Stimulated activated CD8-positive, alpha-beta memory T cell treated with anti-CD3 and anti-CD28 coated beads, Interleukin-15, amount 100 ng/mL, for 4 hours (primary cell): Measurements from ENCODE around the gene KDM4C.

ENCODE experiments used
- DNase-seq, 2 donors: peaks; one replicate each; pipeline ENCODE4 v3.0.0-alpha.2; 2020; ENCODE audit warnings: low read depth in 2 of 2

KDM4C gene

DNA sequence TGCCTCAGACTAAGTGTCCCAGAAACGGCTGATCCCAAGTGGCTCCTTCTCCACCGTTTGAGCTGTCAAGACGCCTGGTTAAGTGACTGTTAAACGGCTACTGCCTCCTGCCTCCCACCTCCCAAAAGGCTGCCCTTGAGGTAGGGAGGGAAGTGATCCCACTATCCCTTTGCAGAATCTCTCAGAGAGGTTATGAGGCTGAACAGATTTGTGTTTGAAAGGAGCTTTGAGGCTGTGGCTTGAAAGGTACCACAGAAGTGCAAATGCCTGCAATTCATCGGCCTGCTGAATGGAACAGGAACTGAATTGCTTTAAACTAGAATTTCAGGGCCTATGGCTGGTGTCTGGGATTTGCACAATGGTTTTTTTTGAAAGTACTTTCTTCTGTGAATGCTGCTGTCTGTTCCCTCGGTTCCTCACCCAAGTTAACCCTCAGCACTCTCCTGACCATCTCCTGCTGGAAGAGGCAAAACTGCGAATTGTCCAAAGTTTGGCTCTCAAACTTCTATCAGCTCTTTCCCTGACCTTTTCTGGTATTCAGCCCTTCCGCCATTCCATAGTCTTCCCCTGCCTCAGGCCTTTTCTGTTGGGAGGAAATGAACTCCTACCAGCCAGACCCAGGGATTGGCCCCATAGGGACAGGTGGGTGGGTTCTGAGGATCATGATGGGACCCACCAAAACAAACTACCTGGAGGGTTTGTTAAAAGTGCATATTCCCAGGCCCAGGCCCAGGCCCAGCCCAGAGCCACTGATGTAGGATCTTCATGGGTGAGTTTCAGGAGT, 453.3 kb downstream of the KDM4C start:
- DNase-seq, result no peak

DNA sequence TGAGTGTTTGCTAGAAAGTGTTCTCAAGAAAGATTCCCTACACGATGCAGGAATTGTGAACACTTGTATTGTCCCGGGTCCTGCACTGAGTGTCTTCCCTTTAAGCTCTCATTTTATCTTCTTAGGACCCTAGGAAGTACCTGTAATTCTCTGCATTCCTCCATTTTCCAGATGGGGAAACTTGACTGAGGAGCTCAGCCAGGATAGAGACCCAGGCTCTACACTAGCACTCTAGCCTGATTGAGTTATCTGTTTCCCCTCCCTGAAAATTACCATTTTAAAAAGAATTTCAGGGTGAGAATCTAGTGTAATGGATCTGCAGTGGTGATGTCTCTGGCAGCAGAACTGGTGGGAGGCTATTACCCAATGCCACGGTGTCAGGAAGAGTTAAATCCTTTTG, 453.9 kb downstream of the KDM4C start:
- no peak for DNase-seq

- no peak for DNase-seq
These were observed 454.3 kb downstream of the KDM4C start for GRCh38 chr9:7212101-7212500.

GRCh38 chr9:7216004-7216841, 458.4 kb downstream of the KDM4C start:
- peak in 1 of 2 donors; percentile 19 for DNase-seq

DNA sequence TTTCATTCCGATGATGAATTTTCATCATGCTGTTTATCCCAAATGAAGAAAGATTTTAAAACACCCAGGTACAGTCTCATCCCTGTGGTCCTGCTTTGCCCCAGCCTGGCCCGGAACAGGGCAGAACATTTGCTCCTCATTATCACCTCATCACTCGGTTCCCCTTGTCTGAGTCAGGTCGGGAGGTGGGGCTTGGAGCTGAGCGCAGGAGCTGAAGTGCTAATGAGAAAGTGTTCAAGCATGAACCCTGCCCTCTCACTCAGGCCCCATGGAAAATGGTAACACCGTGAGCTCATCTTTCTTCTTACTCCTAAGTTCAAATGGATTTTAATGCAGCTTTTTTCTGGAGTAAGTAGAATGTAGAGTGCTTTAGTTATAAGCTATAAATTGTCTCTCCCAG, 466.2 kb downstream of the KDM4C start:
- DNase-seq, result no peak
